NB4 (cell line): ENCODE results near the gene ZNF688.

Experiments
- CTCF ChIP-seq: IDR thresholded peaks from one replicate; pipeline ENCODE4 v1.5.1; 2012; ENCODE audit warnings: low read depth, low read length
- MAX ChIP-seq: IDR thresholded peaks from 2 replicates; pipeline ENCODE4 v1.6.1; 2011; ENCODE audit warnings: low read depth, low read length
- MYC ChIP-seq: IDR thresholded peaks from 2 replicates; pipeline ENCODE4 v1.6.1; 2011; ENCODE audit warnings: low read depth, low read length
- POLR2A ChIP-seq: IDR thresholded peaks from 2 replicates; pipeline ENCODE4 v1.6.1; 2011; ENCODE audit warnings: mild to moderate bottlenecking; ENCODE audit not compliant: insufficient read length; ENCODE audit errors: extremely low read depth

- TF ChIP-seq POLR2A (no peak), CTCF (no peak), MYC (no peak), MAX (no peak)
Observed at GRCh38 chr16:30558789-30559377, 12.6 kb downstream of the ZNF688 start.
